PFSK-1 (cell line): ENCODE results near the gene MMP8.

Experiments
- FOXP2 ChIP-seq: optimal IDR thresholded peaks from 2 replicates; pipeline ENCODE3; 2011; ENCODE audit warnings: borderline replicate concordance, control low read depth, inconsistent platforms; ENCODE audit not compliant: insufficient read depth; ENCODE audit errors: extremely low read length, extremely low read depth
- POLR2AphosphoS5 ChIP-seq: IDR thresholded peaks from 2 replicates; pipeline ENCODE4 v1.6.1; 2012; ENCODE audit warnings: low read depth, mild to moderate bottlenecking, control low read depth, low read length, moderate library complexity
- REST ChIP-seq, 2 experiments: IDR thresholded peaks; 2 replicates each; pipeline versions ENCODE4 v1.6.1 to v1.8.0; 2011 to 2012; ENCODE audit warnings: low read depth in 2 of 2, low read length in 2 of 2, control low read depth in 1 of 2, inconsistent platforms in 1 of 2, mild to moderate bottlenecking in 1 of 2, moderate library complexity in 1 of 2; ENCODE audit not compliant: insufficient read depth in 1 of 2
- SIN3A ChIP-seq: IDR thresholded peaks from 2 replicates; pipeline ENCODE4 v1.6.1; 2012; ENCODE audit warnings: mild to moderate bottlenecking, low read length, moderate library complexity, borderline replicate concordance; ENCODE audit not compliant: insufficient read depth
- TAF1 ChIP-seq: IDR thresholded peaks from 2 replicates; pipeline ENCODE4 v1.6.1; 2012; ENCODE audit warnings: low read length, control low read depth, borderline replicate concordance; ENCODE audit not compliant: insufficient read depth

MMP8 gene

DNA sequence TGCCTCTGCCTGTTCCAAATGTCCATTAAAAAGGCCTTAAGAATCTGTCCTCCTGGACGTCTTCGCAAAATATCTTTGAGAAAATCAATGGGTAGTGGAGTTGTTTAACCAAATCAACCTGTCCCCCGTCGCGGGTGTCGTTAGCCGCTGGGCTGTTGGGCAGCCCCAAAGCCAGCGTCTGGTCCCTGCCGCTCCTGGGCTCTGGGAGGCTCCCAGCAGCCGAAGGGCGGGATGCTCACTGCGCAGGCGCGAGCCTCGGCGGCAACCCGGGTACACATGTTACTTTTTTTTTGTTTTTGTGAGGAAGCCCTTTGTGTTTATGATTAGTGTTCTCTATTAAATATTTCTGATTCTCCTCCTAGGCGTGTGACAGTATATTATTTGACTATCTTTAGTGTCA lies 43.0 kb upstream of the MMP8 start:
- TF ChIP-seq POLR2AphosphoS5 (no peak), SIN3A (no peak), TAF1 (no peak), REST (IDR thresholded peaks at IDR 0.05; ENCODE audit: insufficient read depth in 1 of 2, low read depth in 2 of 2, low read length in 2 of 2) (no peak), FOXP2 (no peak)

GRCh38 chr11:102763440-102763839 lies 38.7 kb upstream of the MMP8 start:
- no peak for TF ChIP-seq POLR2AphosphoS5
- no peak for TF ChIP-seq FOXP2
- no peak for TF ChIP-seq REST (IDR thresholded peaks at IDR 0.05; ENCODE audit: insufficient read depth in 1 of 2, low read depth in 2 of 2, low read length in 2 of 2)
- TF ChIP-seq TAF1 = no peak
- no peak for TF ChIP-seq SIN3A

DNA sequence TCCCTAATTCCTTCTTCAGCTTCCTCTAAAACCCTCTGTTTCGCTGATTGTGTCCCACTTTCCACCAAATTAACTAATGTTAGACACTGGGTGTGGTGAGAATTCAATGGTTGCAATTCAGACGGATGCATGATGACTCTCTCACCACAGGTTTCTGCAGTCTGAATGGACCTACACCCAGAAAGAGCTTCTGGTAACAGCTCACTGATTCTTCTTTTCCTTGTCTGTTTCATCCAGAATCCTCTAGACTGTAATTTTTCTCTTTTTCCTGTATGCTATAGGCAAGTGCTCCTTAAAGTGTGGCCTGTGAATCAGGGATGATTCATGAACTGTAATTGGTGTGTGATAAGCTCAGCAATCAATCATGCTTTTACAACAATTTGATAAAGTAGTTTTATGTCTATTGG lies 37.6 kb upstream of the MMP8 start:
- TF ChIP-seq SIN3A = no peak
- TF ChIP-seq FOXP2 = no peak
- no peak for TF ChIP-seq REST (IDR thresholded peaks at IDR 0.05; ENCODE audit: insufficient read depth in 1 of 2, low read depth in 2 of 2, low read length in 2 of 2)
- no peak for TF ChIP-seq TAF1
- no peak for TF ChIP-seq POLR2AphosphoS5

GRCh38 chr11:102761646-102762238 lies 37.0 kb upstream of the MMP8 start:
- TF ChIP-seq FOXP2 (no peak), SIN3A (no peak), REST (IDR thresholded peaks at IDR 0.05; ENCODE audit: insufficient read depth in 1 of 2, low read depth in 2 of 2, low read length in 2 of 2) (no peak), TAF1 (no peak), POLR2AphosphoS5 (no peak)
